ENCODE data around the gene PRRX1.

The PRRX1 gene

GRCh38 chr1:170664828-170665612 is 1.1 kb downstream of the PRRX1 start:
- no peak for FAIRE-seq

GRCh38 chr1:170665629-170666028 is 1.7 kb downstream of the PRRX1 start:
- no peak for FAIRE-seq

GRCh38 chr1:170666541-170667254 is 2.8 kb downstream of the PRRX1 start:
- no peak for FAIRE-seq

- FAIRE-seq = no peak
These were observed 4.5 kb downstream of the PRRX1 start for GRCh38 chr1:170668209-170669106.

GRCh38 chr1:170669107-170669445 is 5.1 kb downstream of the PRRX1 start:
- FAIRE-seq = no peak

GRCh38 chr1:170669586-170670530 is 5.9 kb downstream of the PRRX1 start:
- FAIRE-seq = no peak

GRCh38 chr1:170670802-170671628 is 7.1 kb downstream of the PRRX1 start:
- FAIRE-seq = no peak

GRCh38 chr1:170671629-170671963 is 7.7 kb downstream of the PRRX1 start:
- FAIRE-seq = no peak

- FAIRE-seq = no peak
These were observed 8.4 kb downstream of the PRRX1 start for GRCh38 chr1:170672316-170672715.

GRCh38 chr1:170674239-170674638 is 10.3 kb downstream of the PRRX1 start:
- FAIRE-seq = no peak

- FAIRE-seq = no peak
These were observed 11.1 kb downstream of the PRRX1 start for GRCh38 chr1:170674986-170675385.

- FAIRE-seq = no peak
These were observed 11.9 kb downstream of the PRRX1 start for GRCh38 chr1:170675865-170676264.

- no peak for FAIRE-seq
These were observed 12.7 kb downstream of the PRRX1 start for GRCh38 chr1:170676628-170677027.

GRCh38 chr1:170678027-170678600 is 14.2 kb downstream of the PRRX1 start:
- FAIRE-seq = no peak

GRCh38 chr1:170680428-170680827 is 16.5 kb downstream of the PRRX1 start:
- FAIRE-seq = no peak

- no peak for FAIRE-seq
These were observed 18.2 kb downstream of the PRRX1 start for GRCh38 chr1:170682169-170682568.

GRCh38 chr1:170682809-170683208 is 18.9 kb downstream of the PRRX1 start:
- no peak for FAIRE-seq

- no peak for FAIRE-seq
These were observed 21.2 kb downstream of the PRRX1 start for GRCh38 chr1:170685166-170685565.

GRCh38 chr1:170686291-170686690 is 22.4 kb downstream of the PRRX1 start:
- FAIRE-seq = no peak

GRCh38 chr1:170687621-170688020 is 23.7 kb downstream of the PRRX1 start:
- no peak for FAIRE-seq

- FAIRE-seq = no peak
These were observed 27.3 kb downstream of the PRRX1 start for GRCh38 chr1:170691258-170691657.
